HPDE6-E6E7 (cell line): ENCODE results near the gene TP53RK.

Source experiments
- DNase-seq: peaks from one replicate; pipeline ENCODE4 v3.0.0; 2011; ENCODE audit warnings: missing footprints; ENCODE audit errors: extremely low spot score

TP53RK gene

DNA sequence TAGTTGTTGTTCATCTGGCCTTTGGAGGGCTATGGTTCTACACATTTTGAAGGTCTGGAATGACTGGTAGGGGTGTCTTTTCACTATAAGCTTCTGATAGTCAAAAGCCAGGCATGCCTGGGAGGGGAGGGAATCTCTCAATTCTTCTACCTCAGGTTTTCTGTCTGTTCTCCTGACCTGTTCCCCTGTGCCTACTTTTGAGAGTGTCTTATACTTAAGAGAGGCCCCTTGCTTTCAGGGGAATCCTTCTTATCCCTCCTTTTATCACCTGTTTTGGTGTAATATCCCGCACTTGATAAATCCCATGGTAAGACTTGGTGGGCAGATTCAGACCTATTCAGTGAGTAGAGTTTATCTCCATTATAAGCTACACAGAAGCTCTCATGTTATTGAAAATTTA is 27.6 kb downstream of the TP53RK start:
- DNase-seq, result no peak

DNA sequence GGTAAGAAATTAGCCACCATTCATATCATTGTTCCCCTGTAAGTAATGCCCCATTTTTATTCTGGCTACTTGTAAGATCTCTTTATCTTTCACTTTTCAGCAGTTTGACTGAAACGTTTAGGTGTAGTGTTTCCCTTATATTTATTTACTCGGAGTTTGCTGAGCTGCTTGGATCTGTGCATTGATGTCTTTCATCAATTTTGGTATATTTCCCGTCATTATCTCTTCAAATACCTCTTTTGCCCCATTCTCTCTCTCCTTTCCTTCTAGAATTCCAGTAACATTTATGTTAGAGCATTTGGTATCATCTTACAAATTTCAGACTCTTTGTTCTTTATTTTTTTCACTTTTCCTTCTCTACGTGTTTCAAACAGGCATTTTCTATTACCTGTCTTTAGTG is 28.8 kb downstream of the TP53RK start:
- DNase-seq, result no peak

DNA sequence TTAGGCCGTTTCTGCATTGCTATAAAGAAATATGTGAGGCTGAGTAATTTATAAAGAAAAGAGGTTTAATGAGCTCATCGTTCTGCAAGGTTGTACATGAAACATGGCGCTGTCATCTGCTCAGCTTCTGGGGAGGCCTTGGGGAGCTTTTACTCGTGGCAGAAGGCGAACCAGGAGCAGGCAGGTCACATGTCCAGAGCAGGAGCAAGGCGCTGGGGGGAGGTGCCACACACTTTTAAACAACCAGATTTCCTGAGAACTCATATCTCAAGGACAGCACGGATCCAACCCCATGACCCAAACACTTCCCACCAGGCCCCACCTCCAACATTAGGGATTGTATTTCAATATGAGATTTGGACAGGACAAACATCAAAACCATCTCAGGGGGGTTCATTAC is 31.6 kb downstream of the TP53RK start:
- no peak for DNase-seq

DNA sequence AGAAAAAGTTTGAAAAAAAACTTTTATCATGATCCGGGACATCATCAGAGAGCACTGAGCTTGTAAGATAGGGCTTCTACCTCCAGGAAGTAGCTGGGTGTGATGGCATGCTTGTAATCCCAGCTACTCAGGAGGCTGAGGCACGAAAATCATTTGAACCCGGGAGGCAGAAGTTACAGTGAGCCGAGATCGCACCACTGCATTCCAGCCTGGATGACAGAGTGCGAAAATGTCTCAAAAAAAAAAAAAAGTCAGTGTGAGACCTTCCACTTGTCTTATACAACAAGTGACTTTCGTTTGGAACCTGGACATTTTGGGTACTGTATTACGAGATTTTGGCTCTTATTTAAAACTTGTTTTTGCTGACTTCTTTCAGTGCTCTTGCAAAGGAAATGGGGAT is 32.1 kb downstream of the TP53RK start:
- DNase-seq, result no peak

DNA sequence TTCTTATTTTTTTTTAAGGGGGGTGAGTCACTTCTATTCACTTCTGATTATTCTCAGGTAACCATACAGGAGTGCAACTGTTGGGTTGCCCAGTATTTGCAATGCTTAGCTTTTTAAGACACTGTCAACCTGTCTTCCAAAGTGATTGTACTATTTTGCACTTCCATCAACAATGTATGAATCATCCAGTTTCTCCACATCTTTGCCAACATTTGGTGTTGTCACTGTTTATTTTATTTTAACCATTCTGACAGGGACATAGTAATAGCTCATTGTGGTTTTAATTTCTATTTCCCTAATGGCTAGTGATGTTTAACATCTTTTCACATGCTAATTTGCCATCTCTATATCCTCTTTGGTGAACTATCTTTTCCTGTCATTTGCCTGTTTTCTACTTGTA is 36.5 kb downstream of the TP53RK start:
- DNase-seq, result no peak

DNA sequence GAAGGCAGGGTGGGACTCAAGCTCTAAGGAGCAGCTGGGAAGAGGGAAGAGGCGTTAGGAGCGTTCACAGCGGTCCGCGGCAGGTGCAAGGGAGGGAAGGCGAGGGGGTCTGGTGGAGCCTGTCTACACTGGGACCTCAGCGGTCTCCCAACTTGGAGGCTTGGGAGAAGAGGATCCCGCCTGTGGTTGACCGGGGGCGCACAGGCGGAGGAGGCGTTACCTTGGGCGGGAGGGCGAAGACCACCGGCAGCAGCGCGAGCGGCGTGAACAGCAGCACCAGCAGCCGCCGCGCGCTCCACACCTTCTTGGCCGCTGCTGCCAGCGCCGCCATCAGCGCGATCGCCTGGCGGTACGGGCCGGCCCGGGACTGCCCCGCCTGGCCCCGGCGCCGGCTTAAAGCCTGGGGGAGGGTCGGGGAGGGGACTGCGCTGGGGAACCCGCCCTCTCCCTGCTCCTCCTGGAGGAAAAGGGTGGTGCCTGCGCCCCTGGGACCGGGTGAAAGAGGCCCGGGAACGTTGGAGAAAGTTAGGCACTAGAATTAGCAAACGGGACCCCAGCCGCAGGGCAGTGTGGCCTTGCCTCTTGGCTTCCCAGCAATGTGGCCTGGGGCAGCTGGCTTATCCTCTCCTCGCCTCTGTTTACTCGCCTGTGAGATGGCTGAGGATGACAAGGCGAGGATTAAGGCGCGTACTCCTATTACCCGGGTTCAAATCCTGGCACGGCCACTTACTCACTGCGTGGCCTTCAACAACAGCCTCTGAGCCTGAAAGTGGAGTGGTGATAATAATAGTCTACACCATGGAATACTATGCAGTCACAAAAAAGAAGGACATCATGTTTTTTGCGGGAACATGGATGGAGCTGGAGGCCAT is 37.9 kb downstream of the TP53RK start, which contains the start of gene SLC13A3:
Gene SLC13A3 (minus strand): TSS at position 369 of the 872 bp plus-strand sequence. CDS start 38 bp downstream, at position 331.
- no peak for DNase-seq

DNA sequence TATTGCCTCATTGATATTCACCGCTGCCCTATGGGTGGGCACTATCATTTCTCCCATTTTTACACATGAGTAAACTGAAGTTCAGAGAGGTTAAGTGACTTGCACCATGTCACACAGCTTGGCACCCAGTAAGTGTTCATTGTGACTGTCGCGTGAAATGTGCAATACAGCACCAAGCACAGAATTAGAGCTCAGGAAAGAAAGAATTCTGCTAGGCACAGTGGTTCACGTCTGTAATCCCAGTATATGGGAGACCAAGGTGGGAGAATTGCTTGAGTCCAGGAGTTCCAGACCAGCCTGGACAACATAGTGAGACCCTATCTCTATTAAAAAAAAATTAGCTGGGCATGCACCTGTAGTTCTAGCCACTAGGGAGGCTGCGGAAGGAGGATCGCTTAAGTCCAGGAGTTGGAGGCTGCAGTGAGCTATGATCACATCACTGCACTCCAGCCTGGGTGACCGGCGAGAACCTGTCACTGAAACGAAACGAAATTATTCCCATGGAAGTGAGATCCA is 38.6 kb downstream of the TP53RK start:
- DNase-seq, result no peak

DNA sequence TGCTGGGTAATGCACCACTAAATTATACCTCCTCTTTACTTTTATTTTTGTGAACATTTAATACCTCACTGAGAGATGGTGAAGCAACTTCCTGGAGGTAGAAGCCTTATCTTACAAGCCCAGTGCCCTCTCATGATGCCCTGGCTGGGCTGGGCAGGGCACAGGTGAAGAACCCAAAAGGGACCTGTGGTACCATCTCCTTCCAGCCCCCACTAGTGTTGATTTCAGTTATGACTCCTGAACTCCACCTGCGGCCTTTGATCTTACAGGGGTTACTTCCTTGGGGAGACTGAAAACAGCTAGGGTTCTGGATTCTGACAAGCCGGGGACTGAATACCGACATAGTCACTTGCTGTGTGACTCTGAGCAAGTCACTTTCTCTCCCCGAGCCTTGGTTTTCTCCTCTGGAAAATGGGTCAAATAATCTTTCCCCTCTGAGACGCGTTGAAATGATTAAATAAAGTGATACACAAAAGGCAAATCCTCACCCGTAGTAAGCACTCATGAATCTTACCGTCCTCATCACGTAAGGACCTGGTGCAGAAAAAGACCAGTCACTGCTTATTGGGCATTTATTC is 39.2 kb downstream of the TP53RK start:
- DNase-seq, result no peak

DNA sequence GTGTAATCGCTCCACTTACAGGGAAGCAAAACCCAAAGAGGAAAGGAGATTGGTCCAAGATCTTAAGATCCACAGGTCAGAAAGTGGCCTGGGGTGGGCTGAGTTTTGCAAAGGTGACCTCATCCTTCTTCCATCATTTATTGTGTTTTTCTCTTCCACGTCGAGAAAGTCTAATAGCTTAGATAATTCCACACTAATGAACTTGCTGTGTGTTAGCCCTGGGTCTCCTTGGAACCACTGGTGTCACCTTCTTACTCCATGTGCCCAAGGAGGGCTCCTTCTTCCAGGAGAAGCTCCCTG is 39.6 kb downstream of the TP53RK start:
- no peak for DNase-seq

DNA sequence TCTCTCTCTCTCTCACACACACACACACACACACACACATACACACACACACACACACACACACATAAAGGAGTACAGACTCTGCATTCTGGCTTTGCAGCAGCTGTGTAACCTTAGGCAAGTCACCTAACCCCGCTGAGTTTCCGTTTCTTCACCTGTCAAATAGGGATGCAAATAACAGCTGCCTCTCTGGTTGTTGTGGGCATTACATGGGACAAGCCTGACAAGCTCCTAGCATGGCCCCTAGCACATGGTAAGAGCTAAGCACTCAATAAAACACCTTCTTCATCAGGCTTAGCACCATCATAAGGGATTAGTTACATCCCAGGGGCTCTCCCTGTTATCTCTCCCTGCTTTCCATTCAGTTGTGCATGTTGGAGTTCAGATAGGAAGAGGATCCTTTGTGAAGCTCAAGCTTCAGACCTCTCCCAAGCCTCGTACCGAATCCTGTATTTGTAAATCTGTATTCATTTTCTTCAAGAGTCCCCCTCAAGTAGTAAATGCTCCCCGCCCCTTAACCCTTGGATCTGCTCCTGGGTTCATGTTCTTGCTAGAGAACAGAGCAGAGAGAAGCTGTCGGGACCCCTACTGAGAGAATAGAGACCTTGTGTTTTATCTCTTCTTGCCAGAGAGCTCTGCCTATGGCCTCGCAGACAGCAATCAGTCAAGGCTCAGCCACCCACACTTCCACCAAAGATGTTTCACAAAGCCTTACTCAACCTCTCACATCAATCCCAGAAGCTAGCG is 40.2 kb downstream of the TP53RK start:
- DNase-seq, result no peak

DNA sequence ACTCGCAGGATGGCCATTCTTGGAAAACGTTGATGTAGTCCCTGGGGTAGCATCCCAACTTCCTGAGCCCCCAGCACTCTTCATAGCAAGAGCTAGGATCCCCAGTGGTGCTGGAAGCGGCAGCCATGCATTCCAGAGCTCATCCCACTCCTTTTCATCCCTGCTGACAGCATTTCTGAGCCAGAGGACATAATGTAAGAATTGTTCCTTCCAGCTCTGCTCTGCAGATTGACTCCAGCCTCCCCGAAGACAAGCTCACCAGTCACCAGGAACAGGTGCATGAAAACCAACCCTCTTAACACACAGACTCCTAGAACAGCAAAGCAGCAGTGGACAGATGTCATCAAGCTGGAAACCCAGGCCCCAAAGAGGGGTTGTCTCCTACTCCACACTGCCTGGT is 41.8 kb downstream of the TP53RK start:
- no peak for DNase-seq

DNA sequence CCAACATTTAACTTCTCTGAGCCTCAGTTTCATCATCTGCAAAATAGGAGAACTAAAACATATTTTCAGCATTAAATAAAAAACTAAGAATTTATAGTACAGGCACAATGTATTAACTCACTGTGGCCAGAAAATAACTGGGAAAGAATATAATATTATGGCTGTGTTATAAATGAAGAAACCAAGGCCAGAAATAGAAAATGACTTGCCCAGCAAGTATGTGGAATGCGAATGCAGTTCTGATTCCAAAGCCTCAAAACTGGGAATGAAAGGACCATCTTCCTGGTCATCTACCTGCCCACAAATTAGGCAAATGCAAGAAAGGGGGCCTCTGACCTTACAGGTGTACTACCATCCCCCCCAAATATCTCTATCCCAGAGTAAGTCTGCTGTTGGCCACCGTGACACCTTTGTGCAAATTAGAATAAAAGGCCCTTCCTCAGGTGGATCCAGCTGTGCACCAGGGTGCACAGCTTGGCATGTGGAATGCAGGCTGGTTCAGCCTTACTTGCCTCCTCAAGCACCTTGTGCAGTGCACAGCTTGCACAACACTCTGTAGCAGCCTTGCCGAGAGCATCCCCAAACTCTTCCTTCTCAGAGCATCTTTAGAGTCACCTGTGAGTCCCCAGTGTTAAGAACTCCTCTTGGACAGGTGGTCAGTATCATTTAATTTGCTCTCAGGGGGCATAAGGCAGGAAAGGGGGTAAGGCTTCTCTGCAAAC is 42.4 kb downstream of the TP53RK start:
- no peak for DNase-seq

DNA sequence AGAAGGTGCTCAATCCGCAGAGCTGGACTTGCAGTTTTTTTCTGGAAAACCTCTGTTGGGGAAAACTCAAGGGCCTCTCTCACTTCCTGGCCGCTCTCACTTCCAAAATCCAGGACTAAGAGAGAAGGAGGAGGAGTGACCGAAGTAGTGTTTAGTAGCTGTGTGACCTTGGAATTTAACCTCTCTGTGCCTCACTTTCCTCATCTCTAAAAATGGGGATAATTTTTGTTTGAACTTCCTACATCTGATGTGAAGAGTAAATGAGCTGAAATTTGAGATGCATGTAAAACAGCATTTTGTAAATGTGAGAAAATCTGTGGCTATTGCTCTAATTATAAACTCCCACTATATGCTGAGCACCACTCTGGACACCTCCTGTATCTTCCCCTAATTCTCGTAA is 43.1 kb downstream of the TP53RK start:
- no peak for DNase-seq

DNA sequence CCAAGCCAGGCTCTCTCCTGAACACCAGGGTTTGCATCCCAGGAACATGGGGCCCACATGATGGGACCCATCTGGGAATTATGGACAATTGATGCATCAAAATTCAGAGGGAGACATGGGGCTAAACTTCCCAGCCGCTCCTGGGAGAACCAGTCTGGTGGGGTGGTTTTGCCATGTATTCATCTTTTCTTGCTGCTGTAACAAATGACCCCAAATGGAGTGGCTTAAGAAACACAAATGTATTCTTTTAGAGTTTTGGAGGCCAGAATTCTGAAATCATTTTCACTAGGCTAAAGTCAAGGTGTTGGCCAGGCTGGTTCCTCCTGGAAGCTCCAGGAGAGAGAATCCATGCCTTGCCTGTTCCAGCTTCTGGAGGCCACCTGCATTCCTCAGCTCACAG is 44.5 kb downstream of the TP53RK start:
- DNase-seq, result no peak

DNA sequence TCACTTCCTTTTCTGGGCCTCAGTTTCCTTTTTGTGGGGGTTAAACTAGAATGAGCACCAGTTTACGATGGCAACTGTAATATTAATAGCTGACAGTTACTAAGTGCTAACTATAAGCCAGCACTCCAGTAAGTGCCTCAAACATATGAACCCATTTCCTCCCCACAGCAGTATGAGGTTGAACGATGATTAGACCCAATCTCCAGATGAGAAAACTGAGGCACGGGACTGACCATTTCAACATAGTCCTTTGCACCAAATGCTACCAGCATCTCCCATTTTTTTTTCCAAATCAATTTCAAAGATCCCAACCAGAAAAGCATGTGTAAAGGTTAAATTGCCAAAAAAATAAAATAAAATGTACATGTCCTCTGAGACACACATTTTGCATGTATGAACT is 45.1 kb downstream of the TP53RK start:
- DNase-seq, result no peak

DNA sequence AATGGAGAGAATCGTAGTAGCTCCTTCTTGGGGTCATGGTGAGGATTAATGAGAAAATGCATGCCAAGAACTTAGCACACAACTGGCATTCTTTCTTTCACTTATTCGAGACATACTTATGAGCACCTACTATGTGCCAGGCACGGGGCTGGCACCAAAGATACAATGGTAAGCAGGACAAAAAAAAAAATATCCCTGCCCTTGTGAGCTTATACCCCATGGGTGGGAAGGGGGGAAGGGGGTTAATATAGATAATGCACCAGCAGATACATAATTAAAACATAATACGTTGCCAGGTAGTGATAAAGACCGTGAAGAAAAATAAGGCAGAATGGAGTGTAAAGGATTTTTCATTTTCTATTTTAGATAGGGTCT is 46.3 kb downstream of the TP53RK start:
- DNase-seq, result no peak

DNA sequence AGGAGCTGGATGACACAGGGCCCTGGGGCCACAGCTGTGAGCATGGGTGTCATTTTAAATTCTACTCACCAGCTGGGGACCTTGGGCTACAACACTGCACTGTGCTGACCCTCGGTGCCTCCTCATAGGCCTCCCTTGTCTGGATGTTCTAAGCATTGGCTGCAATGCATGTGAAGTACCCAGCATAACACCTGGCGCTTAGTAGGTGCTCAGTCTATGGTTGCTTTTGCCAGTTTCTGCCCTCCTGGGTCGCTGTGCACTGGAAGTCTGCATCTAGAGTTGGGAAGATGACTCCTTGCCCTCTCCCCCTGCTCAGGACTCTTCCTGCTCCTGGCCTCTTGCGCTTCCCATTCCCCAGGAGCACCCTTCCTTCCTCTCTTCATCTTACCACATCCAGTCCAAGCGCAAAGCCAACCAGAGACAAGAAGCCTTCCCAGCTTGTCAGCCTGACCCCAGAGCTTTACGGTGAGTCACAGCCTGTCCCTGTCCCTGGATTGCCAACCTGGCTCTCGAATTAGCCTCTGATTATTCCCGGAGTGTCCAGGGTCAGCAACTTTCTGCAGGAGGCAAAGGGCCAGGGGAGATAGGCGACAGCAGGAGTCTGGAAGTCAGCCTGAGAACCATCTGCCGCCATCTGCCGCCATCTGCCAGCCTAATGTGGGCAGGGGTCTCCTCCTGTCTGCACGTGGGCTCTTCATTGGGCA is 46.8 kb downstream of the TP53RK start:
- no peak for DNase-seq

DNA sequence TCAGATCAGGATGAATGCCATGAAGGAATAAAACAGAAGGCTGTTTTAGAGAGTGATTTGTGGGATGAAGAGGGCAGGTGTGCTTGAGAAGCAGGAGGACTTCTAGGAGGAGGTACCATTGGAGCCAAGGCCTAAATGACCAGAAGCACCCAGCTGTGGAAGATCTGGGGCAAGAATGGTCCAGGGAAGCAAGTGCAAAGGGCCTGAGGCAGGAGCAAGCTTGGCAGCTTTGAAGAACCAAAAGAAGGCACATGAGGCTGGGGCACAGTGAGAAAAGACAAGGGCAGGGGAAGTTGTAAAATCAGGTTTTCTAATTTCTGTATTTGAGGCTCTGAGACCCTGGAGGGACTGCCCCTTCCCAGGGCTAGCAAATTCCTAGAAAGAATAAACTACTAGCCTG is 47.8 kb downstream of the TP53RK start:
- DNase-seq, result no peak

DNA sequence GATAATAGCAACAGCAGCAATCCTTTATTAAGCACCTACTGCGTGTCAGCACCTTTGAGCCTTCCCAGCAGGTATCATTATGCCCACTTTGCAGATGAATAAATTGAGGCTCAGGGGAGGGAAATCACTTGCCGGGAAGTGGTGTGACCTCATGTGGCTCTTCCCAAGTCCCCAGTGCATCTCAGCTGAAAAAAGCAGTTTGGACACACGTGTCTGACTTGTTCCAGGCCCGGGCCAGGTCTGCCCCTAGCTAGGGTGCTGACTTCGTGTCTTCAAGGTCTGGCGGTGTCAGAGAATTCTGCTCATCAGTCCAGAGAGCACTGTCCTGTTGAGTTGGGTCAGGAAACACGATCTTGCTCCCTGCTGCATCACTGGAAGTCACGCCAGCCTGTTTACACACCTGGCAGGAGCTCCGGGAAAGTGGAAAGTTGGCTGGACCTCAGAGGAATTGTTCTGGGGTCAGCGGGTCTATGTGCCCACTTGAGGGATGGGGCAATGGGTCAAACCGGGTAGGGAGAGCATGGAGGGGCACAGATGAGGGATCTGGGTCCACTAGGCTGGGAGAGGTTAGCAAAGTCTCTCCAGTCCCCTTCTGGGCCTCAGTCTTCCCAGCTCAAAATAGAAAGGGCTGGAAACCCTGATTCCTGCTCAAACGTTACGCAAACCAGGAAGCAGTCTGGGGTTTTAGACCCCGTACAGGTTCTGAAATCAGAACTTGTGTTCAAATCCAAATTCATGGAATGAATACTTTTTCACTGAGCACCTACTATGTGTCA is 48.5 kb downstream of the TP53RK start:
- DNase-seq, result no peak

DNA sequence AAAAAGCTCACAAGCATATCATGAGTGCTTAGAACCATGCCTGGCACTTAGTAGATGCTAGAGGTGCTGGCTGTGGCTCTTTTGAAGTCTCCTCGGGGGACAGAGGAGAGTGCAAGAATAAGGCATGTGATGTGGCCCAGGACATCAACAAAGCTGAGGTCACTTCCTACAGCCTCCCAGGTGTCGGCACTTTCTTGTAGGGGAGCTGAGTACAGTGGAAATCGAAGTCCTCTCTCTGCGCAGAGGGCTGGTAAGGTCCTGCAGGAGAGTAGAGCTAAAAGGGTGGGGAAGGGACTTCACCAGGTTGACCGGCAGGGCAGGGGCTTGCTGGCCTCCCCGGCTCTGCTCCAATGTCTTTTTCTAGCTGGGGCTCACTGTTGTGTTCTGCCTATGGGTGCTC is 49.2 kb downstream of the TP53RK start:
- DNase-seq, result no peak

DNA sequence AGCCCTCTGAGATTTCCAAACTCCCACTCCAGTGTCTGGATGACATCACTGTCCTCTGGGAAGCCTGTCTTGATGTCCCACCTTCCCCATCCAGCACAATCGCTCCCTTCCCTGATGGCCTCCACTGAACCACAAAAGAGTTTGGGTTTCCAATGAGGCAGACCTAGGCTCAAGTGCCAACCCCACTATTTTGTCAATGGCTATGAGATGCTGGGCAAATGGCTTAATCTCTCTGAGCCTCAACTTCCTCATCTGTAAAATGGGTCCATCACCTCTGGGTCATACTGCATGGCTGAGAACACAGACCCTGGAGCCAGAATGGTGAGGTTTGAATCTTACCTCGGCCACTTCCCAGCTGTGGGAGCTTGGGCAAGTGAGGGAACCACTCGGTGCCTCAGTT is 49.7 kb downstream of the TP53RK start:
- no peak for DNase-seq
